Epithelial cell of proximal tubule (primary cell): ENCODE measurements around the gene ELMO3. TPM values are rescaled to one million over a fixed set of nuclear protein-coding genes. Genes with fewer than 3 reads are reported as not detected.
A peak's percentile ranks its signal among the peaks of the same experiment; 100 is the strongest.

ENCODE experiments used
- DNase-seq: peaks from one replicate; pipeline ENCODE4 v3.0.0-alpha.2; 2011; ENCODE audit warnings: low read depth
- H3K4me3 ChIP-seq: 2 replicates; pipeline ENCODE4 v1.5.1; 2011; ENCODE audit warnings: low read depth, mild to moderate bottlenecking, low read length
- CTCF ChIP-seq: conservative IDR thresholded peaks from 2 replicates; pipeline ENCODE4 v1.5.1; 2012; ENCODE audit warnings: low read depth, mild to moderate bottlenecking, low read length
- total RNA-seq: library from RNA; depleted of rRNA; stranded (reverse); fragments of >200 nt; gene quantifications from 2 replicates; pipeline ENCODE4 v1.2.3, GENCODE V29; 2015

The ELMO3 gene
- total RNA-seq, result 4.0 and 11.0 TPM in 2 replicates

GRCh38 chr16:67199011-67199807 is at the start of gene ELMO3:
ELMO3 (plus strand) TSS chr16:67199131; CDS start chr16:67199327, 196 bp downstream.
- peak within 1 kb of the TSS; percentile 43 for H3K4me3 ChIP-seq
- TF ChIP-seq CTCF, result peak; percentile 60
- no peak for DNase-seq

GRCh38 chr16:67149276-67150046 is 49.5 kb upstream of the ELMO3 start:
- no peak for DNase-seq
- TF ChIP-seq CTCF, result no peak
- H3K4me3 ChIP-seq, result no peak overlapping the region

- DNase-seq, result no peak
- peak overlapping the region; percentile 64 for H3K4me3 ChIP-seq
- no peak for TF ChIP-seq CTCF
Observed at GRCh38 chr16:67150047-67150832, 48.7 kb upstream of the ELMO3 start.

GRCh38 chr16:67150833-67151396 is 48.0 kb upstream of the ELMO3 start, which contains the start of gene B3GNT9:
B3GNT9 (minus strand) TSS chr16:67150998; CDS start chr16:67150485, 513 bp downstream.
- TF ChIP-seq CTCF, result no peak
- H3K4me3 ChIP-seq, result peak within 1 kb of the TSS; percentile 64
- no peak for DNase-seq

GRCh38 chr16:67151431-67152097 is 47.4 kb upstream of the ELMO3 start:
- DNase-seq, result no peak
- H3K4me3 ChIP-seq, result no peak overlapping the region
- TF ChIP-seq CTCF, result no peak
